ENCODE measurements around the gene LYRM4. TPM values are rescaled to one million over a fixed set of nuclear protein-coding genes. Genes with fewer than 3 reads are reported as not detected.

Gene LYRM4
- total RNA-seq, 1 donor from 2014 or later, result 19.2 TPM

DNA sequence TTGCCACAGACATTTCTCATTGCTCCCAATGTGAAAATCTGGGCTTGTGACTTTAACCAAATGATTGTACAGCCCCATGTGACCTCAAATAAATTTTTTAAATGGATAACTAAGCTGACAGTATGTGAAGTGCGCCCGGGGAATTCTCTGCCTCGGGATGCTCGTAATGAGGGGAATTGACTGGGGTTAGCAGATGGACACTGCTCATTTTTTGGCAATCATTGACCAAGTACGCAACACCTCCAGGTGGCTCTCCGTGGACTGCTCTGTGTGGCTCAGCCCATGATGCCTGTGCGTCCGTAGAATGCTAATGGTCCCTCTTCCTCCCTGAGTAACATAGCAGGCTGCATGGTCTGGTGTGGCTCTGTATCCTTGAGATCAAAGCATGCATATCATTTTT, 42.9 kb upstream of the LYRM4 start:
- Histone ChIP-seq H3K27ac (no peak overlapping the region), H3K27me3 (no peaks in the 10 kb centered on the region), H3K4me3 (no peak overlapping the region), H3K36me3 (no peaks in the 10 kb centered on the region), H3K4me1 (peaks cover 17% of the 10 kb centered on the region), H3K9me3 (no peaks in the 10 kb centered on the region)
- no peak for TF ChIP-seq POLR2AphosphoS5 (IDR thresholded peaks at IDR 0.05; ENCODE audit: insufficient read depth in 1 of 2, low read depth in 1 of 2)
- no peak for TF ChIP-seq POLR2A (IDR thresholded peaks at IDR 0.05)
- intact Hi-C loops (cut with DNase I), result no loop called here
- no peak for DNase-seq (ENCODE audit: extremely low spot score in 2 of 2)

DNA sequence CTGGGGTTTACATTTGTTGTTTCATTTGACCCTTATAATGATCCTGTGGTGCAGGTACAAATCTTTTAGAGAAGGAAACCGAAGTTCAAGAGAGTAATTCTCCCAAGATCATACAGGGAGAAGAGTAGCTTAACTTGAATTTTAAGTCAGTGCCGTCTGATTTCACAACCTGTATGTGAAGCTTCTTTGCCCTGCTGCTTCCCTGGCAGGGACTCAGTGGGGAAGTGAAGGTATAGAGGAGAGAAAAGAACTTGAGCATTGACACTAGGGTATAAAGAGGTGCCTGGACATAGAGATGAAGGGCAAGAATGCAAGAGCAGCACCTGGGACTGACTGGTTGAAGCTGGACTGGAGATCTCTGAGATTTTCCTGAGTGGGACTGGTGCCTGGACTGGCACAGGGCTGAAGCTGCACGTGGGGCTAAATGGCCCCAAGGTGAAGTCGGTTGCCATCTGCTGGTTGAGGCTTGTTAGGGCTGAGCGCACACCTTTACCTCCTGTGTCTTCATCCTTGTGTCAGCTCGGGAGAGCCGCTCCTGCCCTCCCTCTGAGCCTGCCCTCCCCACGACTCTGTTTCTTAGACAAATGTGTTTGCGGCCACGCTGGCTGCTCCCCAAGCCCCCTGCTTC, 42.4 kb upstream of the LYRM4 start:
- intact Hi-C loops (cut with DNase I), result no loop called here
- no peak overlapping the region for H3K4me3 ChIP-seq
- H3K27me3 ChIP-seq, result no peaks in the 10 kb centered on the region

DNA sequence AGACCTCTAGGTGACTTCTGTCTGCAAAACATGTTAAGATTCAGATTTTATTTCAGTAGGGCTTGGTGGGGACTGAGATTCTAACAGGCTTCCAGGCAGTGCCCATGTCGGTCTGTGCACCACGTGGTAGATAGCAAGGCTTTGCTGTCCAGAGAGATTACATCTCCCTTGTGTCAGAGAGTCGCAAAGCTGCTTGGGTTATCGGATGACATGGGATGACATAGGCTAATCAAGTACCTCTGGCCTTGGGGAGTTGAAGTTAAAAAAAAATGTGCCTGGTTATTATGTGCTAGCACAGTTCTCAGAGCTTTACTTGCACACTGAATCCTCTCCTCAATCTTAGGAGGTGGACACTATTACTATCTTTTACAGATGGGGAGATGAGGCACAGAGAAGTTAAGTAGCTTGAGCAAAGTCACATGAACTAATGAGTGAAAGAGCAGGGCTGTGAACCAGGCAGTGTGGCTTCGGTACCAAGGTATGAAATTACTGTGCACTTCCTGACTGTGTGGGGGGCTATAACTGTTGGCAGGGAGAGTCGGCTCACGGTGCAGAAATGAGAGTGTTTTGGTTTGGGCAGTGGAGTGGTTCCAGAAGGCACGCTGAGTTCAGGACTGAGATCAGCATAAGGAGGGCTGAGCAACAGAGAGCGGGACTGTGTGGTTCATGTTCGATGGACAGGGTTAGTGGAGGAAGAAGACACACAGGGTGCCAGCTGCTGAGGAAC, 41.6 kb upstream of the LYRM4 start:
- DNase-seq (ENCODE audit: extremely low spot score in 2 of 2), result no peak
- Histone ChIP-seq H3K27ac (no peak overlapping the region), H3K36me3 (no peaks in the 10 kb centered on the region), H3K4me1 (peaks cover 17% of the 10 kb centered on the region), H3K4me3 (no peak overlapping the region), H3K27me3 (no peaks in the 10 kb centered on the region), H3K9me3 (no peaks in the 10 kb centered on the region)
- TF ChIP-seq POLR2A (IDR thresholded peaks at IDR 0.05) (no peak), POLR2AphosphoS5 (IDR thresholded peaks at IDR 0.05; ENCODE audit: insufficient read depth in 1 of 2, low read depth in 1 of 2) (no peak)
- TF ChIP-seq, protein P1, sequence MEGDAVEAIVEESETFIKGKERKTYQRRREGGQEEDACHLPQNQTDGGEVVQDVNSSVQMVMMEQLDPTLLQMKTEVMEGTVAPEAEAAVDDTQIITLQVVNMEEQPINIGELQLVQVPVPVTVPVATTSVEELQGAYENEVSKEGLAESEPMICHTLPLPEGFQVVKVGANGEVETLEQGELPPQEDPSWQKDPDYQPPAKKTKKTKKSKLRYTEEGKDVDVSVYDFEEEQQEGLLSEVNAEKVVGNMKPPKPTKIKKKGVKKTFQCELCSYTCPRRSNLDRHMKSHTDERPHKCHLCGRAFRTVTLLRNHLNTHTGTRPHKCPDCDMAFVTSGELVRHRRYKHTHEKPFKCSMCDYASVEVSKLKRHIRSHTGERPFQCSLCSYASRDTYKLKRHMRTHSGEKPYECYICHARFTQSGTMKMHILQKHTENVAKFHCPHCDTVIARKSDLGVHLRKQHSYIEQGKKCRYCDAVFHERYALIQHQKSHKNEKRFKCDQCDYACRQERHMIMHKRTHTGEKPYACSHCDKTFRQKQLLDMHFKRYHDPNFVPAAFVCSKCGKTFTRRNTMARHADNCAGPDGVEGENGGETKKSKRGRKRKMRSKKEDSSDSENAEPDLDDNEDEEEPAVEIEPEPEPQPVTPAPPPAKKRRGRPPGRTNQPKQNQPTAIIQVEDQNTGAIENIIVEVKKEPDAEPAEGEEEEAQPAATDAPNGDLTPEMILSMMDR (IDR thresholded peaks at IDR 0.05), result no peak
- intact Hi-C loops (cut with DNase I), result no loop called here

More for the DNA sequence above, 42.4 kb upstream of the LYRM4 start:
- TF ChIP-seq POLR2AphosphoS5 (IDR thresholded peaks at IDR 0.05; ENCODE audit: insufficient read depth in 1 of 2, low read depth in 1 of 2), result no peak
- no peak for TF ChIP-seq POLR2A (IDR thresholded peaks at IDR 0.05)
- TF ChIP-seq, protein P1 (IDR thresholded peaks at IDR 0.05), result peak in 2 of 3 experiments; percentile 16 to 21
- Histone ChIP-seq H3K9me3 (no peaks in the 10 kb centered on the region), H3K27ac (no peak overlapping the region), H3K4me1 (peaks cover 17% of the 10 kb centered on the region), H3K36me3 (no peaks in the 10 kb centered on the region)
- no peak for DNase-seq (ENCODE audit: extremely low spot score in 2 of 2)

DNA sequence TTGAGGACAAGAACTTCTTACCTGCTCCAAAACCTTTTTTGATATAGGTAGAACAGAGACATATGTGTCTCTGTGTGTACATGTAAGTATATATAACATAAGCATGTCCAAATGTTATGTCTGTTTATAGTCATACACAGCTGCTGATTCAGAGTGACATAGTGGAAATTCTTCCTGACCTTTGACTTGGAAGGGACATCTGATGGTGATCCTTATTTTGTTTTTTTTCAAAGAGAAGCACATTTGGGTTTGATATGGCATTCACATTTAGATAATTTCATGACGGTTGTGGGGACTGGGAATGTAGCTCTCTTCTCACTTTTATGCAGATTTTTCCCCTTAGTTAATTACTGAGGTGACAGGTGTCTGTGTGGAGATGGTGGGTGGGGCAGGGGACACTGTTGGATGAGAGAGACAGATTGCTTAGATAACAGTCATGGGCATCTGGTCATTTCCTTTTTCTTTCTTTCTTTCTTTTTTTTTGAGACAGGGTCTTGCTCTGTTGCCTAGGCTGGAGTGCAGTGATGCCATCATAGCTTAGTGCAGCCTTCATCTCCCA, 39.5 kb upstream of the LYRM4 start:
- no peaks in the 10 kb centered on the region for H3K9me3 ChIP-seq
- intact Hi-C loops (cut with DNase I), result no loop called here

DNA sequence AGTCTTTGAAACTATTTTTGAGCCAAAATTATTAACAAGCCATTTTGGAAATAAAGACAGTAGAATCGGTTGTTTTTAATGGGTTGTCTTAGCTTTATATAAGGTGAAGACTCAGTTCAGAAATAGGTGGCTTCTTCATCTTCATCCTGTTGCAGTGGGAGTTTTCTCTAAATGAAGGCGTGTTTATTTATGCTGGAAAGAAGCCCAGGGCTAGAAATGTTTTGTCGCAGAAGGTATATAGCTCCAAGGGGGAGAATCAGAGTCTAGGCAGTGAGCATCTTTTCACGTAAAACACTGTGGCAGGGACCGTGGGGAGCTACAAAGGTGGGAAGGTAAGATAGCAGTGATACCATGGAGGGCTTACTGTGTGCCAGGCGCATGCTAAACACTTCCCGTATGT, 34.9 kb upstream of the LYRM4 start:
- H3K4me3 ChIP-seq, result no peak overlapping the region
- intact Hi-C loops (cut with DNase I), result no loop called here
- no peak for DNase-seq (ENCODE audit: extremely low spot score in 2 of 2)
- H3K27ac ChIP-seq, result no peak overlapping the region
- no peaks in the 10 kb centered on the region for H3K36me3 ChIP-seq
- H3K9me3 ChIP-seq, result no peaks in the 10 kb centered on the region
- no peaks in the 10 kb centered on the region for H3K27me3 ChIP-seq
- no peaks in the 10 kb centered on the region for H3K4me1 ChIP-seq
- no peak for TF ChIP-seq POLR2A (IDR thresholded peaks at IDR 0.05)
- TF ChIP-seq, protein P1 (IDR thresholded peaks at IDR 0.05), result no peak

More for the DNA sequence above, 39.5 kb upstream of the LYRM4 start:
- H3K4me1 ChIP-seq, result peaks cover 17% of the 10 kb centered on the region
- H3K27ac ChIP-seq, result no peak overlapping the region
- DNase-seq (ENCODE audit: extremely low spot score in 2 of 2), result no peak
- no peaks in the 10 kb centered on the region for H3K36me3 ChIP-seq
- H3K4me3 ChIP-seq, result no peak overlapping the region
- TF ChIP-seq POLR2A (IDR thresholded peaks at IDR 0.05), result no peak
- TF ChIP-seq POLR2AphosphoS5 (IDR thresholded peaks at IDR 0.05; ENCODE audit: insufficient read depth in 1 of 2, low read depth in 1 of 2), result no peak
- TF ChIP-seq, protein P1 (IDR thresholded peaks at IDR 0.05), result no peak
- H3K27me3 ChIP-seq, result no peaks in the 10 kb centered on the region
